GM18519 (cell line): ENCODE measurements around the gene PPFIBP2.

ENCODE experiments used
- ATAC-seq: cut with Tn5 transposase; IDR thresholded peaks from one replicate; pipeline ENCODE4 v1.9.1; 2021; ENCODE audit warnings: mild to moderate bottlenecking, moderate library complexity; ENCODE audit not compliant: unreplicated experiment, low FRiP score

PPFIBP2 gene

GRCh38 chr11:7546324-7546791, 32.6 kb downstream of the PPFIBP2 start:
- ATAC-seq, result no peak

GRCh38 chr11:7547687-7548086, 33.9 kb downstream of the PPFIBP2 start:
- no peak for ATAC-seq

- peak; percentile 87 for ATAC-seq
Measured at GRCh38 chr11:7548659-7549274, 35.0 kb downstream of the PPFIBP2 start.

GRCh38 chr11:7549681-7550080, 35.9 kb downstream of the PPFIBP2 start:
- ATAC-seq, result no peak

GRCh38 chr11:7551571-7551970, 37.8 kb downstream of the PPFIBP2 start:
- no peak for ATAC-seq

GRCh38 chr11:7552666-7553065, 38.9 kb downstream of the PPFIBP2 start:
- no peak for ATAC-seq

GRCh38 chr11:7555052-7555699, 41.4 kb downstream of the PPFIBP2 start:
- no peak for ATAC-seq

- no peak for ATAC-seq
Measured at GRCh38 chr11:7558046-7558445, 44.2 kb downstream of the PPFIBP2 start.

GRCh38 chr11:7559398-7560283, 45.8 kb downstream of the PPFIBP2 start:
- peak; percentile 57 for ATAC-seq

GRCh38 chr11:7561562-7561961, 47.8 kb downstream of the PPFIBP2 start:
- ATAC-seq, result no peak

- no peak for ATAC-seq
Measured at GRCh38 chr11:7563281-7563680, 49.5 kb downstream of the PPFIBP2 start.

- ATAC-seq, result no peak
Measured at GRCh38 chr11:7564803-7565202, 51.0 kb downstream of the PPFIBP2 start.

- ATAC-seq, result no peak
Measured at GRCh38 chr11:7567311-7567710, 53.5 kb downstream of the PPFIBP2 start.

- no peak for ATAC-seq
Measured at GRCh38 chr11:7569044-7569443, 55.2 kb downstream of the PPFIBP2 start.

- ATAC-seq, result no peak
Measured at GRCh38 chr11:7570241-7570640, 56.4 kb downstream of the PPFIBP2 start.

GRCh38 chr11:7570938-7571521, 57.2 kb downstream of the PPFIBP2 start:
- ATAC-seq, result no peak

- ATAC-seq, result no peak
Measured at GRCh38 chr11:7571640-7572000, 57.8 kb downstream of the PPFIBP2 start.

GRCh38 chr11:7572001-7572712, 58.4 kb downstream of the PPFIBP2 start:
- ATAC-seq, result no peak

- no peak for ATAC-seq
Measured at GRCh38 chr11:7573193-7573557, 59.4 kb downstream of the PPFIBP2 start.

GRCh38 chr11:7573558-7574296, 59.9 kb downstream of the PPFIBP2 start:
- no peak for ATAC-seq
